Ramos (cell line): ENCODE measurements around the gene EIF3L.

Source experiments
- in situ Hi-C: fragments of 300-500 bp; cut with MboI; formaldehyde crosslinking; loops from one replicate; pipeline ENCODE4 v1.14.3; 2022; ENCODE audit warnings: low sequenced_read_pairs; ENCODE audit not compliant: unreplicated experiment

Gene EIF3L

DNA sequence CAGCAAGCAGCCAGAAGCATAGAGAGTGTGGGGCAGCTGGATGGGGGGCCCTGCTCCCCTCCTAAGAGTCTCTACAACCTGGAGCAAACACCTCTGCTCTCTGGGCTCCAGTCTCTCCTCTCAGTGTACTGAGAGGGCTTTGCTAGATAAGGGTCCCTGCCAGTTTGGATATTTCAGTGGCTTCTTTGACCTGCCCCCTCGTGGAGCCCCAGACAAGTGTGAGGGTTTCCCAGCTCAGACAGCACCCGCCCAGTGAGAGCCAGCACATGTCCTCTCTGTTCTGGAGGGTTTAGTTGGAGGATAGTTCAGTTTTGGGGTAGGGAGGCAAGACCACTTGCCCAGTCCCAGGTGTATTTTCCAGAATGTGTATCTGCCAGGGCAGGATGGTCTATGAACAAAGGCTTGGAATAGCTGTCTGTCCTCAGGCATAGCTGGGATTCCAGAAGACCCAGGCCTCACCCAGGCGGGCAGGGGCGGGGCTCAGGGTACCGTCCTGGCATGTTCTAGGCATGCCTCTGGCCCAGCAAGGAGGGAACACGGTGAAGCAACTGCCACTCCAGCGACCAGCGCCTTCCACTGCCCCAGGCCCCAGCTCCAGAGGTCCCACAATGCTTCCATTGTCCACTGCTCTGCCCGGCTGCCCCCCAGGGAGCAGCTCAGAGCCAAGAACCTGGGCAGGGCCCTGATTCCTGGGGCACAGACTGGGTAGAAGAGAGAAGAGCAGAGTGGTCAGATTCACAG, 49.4 kb downstream of the EIF3L start:
- in situ Hi-C loops: no loop called here

DNA sequence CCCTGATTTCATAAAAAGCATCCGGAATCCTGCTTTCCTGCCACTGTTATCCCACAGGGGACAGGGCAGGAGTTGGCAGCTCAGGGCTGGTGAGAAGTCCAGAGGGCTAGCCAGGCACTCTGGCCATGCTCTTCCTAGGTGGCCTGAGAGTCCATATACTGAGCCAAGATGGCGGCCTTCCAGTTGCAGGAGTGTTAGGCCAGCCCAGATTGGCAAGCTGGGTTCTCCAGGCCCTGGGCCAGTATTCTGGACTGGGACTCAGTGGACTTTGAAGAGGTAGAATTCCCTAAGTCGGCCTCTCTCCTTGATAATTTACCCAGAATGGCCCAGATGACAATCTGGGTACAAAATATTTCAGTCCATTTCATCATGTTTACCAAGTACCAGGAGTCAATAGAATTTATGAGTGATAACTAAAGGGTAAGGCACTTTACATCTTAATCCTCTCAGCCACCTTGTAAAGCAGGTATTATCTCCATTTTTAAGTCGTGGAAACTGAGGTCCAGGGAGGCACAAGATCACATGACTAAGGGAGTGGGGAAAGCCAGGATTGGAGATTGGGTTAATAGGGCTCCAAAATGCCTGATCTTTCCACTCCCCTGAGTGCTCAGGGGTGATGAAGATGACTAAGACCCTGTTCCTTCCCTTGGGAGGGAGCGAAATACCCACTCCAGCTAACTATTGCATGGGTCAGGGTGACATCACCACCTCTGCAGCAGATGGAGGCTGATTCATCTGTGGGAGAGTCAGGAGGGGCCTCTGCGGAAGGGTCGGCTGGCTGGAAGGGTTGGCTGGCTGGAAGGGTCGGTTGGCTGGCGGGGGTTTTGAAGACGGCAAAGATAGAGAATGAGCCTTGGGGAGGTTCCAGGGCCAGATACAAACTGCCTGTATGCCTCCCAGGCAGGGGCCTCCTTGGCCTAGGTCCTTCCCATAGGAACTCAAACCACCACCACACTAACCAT, 55.6 kb downstream of the EIF3L start:
- in situ Hi-C loops: no loop called here

DNA sequence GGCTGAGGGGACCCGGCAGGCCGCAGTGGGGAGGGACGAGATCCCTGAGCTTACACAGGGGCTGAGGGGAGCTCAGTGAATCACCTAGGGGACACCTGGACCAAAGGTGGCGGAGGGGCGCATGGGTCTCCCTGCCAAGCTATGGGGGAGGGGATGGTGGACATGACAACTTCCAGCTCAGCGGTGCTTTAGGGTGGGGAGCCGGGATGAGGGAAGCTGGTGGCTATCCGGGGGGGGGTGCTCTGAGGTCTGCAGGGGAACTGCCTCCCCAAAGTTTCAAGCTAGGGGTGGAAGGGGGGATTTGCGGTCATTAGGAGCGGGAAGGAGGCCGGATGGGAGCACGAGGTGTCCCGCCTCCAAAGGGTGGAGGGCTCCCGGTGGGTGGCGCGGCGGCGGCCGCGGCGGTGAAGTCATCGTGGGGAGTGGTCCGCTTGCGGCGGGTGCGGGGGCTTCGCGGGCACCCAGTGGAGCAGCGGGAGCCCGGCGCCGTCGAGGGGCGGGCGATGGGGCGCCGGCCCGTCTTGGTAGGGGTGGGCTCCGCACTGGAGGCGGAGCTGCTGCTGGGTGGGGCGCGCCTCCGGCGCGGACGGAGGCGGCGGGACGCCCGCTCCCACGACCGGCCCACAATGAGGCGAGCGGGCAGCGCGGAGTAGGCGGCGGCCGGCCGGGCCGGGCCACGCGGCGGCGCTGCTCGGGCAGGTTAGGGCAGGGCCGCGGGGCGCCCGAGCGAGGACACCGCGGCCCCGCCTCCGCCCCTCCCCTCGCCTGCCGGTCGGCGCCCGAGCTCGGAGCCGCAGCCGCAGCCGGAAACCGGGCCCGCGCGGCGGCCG, 56.5 kb downstream of the EIF3L start, which contains the start of gene MICALL1:
TSS of gene MICALL1 (plus strand) at position 764 of the 830 bp plus-strand sequence. CDS start 126 bp downstream, outside the sequence.
- in situ Hi-C loops: no loop called here

DNA sequence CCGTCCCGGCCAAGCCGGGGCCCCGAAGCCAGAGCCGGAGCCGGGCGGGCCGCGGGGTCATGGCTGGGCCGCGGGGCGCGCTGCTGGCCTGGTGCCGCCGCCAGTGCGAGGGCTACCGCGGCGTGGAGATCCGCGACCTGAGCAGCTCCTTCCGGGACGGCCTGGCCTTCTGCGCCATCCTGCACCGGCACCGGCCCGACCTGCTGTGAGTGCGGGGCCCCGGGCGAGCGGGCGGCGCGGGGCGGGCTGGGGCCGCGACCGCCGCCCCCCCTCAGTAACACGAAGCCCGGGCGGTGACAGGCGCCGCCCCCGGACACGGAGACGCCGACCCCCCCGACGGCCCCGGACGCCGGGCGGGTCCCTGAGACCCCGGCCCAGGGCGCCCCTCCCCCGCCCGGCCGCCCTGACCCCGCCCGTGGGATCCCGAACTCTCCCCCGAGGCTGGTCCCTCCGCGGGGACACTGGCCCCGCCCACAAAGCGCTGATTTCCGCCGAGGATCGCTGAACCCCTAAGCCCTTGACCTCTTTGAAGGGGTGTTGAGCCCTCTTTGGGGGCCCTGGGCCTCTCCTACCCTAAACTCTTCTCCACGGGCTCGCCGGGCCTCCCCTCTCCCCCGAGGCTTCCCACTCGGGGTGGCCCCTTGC, 57.3 kb downstream of the EIF3L start:
- in situ Hi-C loops: no loop called here

DNA sequence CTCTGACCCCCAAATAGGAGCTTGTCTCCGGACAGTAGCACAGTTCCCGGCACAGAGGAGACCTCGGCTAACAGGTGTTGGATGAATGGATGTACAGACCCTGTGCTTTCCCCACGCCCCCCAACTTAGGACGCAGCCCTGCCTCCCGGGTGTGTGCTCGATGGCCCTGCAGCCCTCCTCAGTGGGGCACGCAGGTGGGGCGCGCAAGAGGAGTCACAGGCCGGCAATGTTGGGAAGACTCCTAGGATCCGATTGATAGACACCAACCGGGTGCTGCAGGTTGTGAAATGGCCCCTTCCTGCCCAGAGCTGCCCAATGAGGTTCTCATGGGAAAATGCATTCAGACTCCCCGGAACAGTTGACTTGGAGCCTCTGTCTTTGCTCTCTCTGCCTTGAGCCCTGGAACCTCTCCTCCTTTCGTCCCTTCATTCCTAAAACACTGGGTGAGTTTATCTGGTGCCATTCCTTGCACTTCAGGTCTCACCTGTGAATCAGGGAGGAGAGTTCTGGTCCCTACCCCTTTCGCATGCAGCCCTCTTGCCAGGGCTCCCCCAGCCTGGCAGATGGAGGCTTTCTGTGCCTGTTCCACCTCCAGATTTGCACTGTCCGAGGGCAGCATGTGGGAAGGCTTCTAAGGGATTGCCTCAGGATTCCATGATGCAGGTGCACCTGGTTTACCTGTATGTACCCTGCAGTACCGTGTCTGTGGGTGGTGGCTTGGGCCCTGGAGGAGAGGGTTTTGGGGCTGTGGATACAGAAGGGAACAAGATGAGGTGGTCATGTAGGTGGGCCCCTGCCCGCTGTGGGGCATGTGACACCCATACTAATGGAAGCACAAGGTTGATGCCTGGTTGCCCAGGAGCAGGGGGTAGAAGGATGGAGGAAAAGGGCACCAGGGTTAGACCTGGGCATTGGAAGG, 58.1 kb downstream of the EIF3L start:
- in situ Hi-C loops: no loop called here

DNA sequence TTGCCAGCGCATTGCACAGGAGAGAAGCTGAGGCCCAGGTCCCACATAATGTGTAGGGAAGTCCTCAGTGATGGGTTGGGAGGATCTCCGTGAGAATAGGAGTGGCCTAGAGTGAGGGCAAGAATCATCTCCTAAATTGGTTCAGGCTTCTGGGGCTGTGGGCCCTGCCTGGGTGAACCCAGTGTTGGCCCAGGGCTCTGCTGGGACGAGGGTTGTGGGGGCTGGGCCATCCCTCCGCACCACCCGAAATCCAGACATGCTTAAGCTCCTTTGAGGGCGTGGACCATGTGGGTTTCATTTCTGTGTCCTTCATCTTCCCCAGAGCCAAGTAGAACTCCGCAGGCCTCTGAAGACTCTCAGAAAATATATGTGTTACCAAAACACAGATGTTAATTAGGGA, 60.5 kb downstream of the EIF3L start:
- in situ Hi-C loops: no loop called here

DNA sequence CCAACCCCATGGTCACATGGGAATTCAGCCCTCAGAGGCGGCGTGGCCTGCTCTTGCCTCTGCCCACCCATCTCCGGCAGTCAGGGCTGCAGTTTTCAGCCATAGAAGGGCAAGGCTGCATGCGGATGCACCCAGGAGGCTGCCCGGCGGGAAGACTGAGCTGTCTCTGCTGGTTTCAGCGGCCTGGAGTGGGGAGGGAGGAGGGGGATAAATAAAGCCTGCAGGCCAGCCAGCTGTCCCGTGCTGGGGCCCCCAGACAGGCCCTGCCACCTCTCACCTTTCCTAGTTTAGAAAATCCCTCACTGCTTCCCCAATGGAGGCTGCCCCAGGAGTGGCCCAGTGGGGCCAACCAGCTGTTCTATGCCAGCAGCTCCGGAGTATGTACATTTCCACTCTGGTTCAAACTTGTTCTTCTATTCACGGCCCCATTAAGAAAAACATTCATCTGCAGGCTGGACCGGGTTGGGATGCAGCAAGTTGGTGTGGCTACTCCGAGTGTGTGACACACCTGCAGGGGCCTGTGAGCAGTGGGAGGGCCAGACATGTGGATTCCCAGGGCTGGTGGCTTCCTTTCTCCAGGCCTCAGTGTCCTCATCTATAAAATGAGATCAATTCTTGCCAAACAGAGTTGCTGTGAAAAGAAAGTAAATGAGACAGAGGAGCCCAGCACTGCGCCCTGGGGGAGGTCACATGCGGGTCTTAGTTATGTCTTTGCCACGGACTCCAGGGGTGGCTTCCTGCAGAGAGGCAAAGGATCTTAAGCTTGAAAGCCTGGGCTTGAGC, 61.9 kb downstream of the EIF3L start:
- in situ Hi-C loops: no loop called here

DNA sequence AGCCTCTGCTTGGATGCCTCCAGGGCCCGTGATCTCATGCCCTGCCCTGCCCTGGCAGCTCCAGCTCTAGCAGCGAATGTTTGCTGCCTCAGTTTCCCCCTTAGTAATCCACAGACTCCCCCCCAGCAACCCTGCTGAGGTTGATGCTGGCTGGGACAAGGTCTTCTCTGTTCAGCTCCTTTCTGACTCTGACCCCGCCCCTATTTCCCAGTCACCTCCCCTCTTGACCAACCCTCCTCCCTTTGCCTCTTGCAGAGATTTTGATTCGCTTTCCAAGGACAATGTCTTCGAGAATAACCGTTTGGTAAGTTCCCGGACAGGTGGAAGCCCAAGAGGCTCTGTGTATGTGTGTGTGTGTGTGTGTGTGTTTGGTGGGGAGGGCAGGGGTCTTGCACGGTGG, 62.5 kb downstream of the EIF3L start:
- in situ Hi-C loops: no loop called here

DNA sequence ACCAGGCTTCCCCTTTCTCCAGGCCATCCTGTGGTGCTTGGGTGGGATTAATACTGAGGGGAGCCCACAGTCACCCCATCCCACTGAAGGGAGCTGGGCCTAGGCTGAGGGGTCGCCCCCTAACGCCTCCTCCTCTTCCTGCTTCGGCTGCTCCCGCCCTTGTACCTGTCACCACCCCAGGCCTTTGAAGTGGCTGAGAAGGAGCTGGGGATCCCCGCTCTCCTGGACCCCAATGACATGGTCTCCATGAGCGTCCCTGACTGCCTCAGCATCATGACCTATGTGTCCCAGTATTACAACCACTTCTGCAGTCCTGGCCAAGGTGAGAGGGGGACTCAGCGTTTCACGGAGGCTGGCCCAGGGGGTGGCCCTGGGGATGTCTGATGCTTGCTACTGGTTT, 63.0 kb downstream of the EIF3L start:
- in situ Hi-C loops: no loop called here

DNA sequence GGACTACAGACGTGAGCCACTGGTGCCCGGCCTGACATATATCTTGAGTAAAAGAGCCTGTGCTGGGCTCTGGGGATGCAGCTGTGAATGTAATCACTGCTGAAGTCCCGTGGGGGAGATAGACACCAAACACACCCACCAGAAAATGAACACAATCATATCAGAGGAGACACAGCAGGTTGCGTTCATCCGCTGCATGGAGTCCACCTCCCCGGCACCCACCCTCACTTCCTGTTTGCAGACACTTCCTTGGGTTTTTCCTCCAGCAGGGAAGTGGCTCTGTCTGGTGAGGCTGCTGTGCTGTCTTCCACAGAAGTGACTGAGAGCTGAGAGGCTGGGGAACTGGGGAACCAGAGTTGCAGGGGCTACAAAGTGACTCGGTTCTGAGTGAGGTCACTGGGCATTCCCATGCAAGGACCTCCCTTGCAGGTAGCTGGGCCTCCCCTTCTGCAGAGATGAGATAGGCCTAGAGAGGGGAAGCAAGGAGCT, 64.1 kb downstream of the EIF3L start:
- in situ Hi-C loops: no loop called here

DNA sequence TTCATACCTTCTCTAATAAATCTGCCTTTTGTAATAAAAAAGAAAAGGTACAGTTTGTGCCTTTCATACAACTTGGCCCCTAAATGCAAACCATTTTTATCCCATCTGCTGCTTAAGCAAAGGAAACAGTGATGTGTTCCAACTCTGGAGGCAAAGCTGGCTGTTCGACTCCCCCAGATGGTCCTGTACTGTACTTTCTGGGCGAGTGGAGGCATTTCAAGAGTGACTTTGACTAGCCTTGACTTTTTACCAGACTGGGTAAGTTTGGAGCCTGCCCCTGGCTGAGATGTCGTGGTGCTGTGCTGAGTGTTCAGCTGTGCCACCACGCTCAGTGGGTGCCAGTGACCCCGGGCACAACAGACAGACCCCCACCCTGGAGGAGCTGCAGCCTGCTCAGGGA, 67.1 kb downstream of the EIF3L start:
- in situ Hi-C loops: no loop called here

DNA sequence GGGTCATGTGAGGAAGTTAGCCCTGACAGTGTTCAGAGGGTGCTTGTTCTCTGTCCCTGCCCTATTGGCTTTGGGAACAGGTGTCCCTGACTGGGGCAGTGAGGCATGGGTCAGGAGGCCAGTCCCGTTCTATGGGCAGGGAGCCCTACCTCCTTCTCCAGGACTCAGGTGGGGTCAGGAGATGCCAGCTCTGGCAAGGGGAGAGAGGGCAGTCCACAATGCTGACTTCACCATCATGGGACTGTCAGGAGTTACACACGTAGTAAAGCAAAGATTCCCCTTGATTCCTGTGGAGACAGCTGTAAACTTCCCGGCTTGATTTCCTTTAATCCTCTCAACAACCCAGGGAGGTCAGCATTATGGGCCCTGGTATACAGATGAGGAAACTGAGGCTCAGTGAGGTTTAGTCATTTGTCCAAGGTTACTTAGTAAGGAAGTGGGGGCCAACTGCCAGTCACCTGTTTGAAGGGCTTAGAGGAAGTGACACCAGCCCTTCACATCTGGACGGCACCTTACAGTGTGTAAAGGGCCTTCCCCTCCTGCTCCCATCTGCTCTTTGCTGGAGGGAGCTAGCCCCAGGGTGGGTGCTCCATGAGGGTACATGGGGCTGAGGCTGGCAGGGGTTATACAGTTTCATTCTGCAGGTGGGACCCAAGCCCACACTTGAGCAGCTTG, 68.8 kb downstream of the EIF3L start:
- in situ Hi-C loops: no loop called here

DNA sequence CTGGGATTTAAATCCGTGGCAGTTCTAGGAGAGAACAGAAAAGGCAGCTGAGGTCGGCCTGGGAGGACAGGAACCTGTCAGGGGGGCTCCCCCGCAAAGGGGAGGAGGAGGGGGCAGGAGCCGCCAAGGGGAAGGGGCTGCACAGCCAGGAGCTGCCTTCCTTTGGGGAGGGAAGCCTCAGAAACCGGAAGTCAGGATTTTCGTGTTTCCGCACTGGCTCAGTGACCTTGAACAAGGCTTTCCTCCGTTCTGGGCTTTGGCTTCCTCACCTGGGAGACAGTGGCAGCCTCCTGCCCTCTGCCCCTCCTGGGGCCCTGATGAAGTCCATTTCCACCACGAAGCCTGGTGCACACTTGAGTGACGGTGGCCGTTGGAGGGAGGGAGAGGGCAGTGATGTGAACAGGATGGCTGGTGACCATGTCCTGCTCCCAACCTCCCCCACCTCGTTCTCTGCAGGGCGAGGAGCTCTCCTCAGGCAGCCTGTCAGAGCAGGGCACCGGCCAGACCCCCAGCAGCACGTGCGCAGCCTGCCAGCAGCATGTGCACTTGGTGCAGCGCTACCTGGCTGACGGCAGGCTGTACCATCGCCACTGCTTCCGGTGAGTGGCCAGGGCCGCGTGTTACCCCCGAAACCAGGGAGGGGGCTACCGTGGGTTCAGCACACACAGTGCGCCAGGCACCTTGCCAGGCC, 69.5 kb downstream of the EIF3L start:
- in situ Hi-C loops: no loop called here

DNA sequence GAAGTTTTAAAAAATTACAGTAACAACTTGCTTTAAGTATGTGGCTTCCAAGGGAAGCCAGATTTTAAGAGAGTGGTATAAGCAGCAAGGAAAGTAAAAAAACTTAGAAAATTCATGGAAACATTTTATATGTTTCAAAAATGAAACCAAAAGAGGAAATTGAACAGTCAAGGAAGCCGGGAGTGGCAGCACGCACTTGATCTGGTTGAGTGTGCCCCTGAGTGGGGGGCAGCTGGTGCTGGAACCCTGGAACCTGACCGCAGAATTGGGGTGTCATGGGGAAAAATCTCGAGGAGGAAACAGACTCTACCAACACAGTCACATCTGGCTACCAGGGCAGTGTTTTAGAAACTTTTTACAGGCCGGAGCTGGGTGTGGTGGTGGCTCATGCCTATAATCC, 70.9 kb downstream of the EIF3L start:
- in situ Hi-C loops: no loop called here

DNA sequence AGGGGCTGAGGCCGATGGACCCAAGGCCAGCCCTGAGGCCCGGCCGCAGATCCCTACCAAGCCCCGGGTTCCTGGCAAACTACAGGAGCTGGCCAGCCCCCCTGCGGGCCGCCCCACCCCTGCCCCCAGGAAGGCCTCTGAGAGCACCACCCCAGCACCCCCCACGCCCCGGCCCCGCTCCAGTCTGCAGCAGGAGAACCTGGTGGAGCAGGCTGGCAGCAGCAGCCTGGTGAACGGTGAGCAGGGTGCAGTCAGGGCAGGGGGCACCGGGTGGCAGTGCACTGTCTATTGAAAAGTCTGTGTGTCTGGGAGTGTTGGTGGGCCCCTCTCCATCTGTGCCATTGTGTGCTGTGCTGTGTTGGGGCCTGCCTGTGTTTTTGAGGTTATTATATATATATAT, 73.0 kb downstream of the EIF3L start:
- in situ Hi-C loops: no loop called here

DNA sequence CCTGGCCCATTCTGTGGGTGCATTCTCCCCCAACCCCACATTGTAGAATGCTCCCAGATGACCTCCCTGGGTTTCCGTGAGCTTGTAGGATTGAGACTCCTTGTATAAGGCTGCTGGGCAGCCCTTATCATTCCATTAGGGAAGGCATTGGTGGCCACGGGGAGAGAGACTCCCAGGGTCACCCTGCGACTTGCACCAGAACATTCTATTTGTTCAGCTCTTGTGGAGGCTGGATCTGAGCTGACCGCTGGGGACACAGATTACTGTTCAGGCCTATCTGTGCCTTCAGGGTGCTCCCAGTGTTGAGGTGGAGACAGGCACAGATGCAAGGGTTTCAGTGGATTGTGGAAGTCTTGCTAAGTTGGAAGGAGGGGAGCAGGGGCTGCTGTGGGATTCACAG, 74.7 kb downstream of the EIF3L start:
- in situ Hi-C loops: no loop called here
